ENCODE results near the gene MT1E. TPM values are rescaled to one million over a fixed set of nuclear protein-coding genes. Genes with fewer than 3 reads are reported as not detected.

MT1E gene
- total RNA-seq (100 to 1,000 TPM in 4 of 5 donors, 10 to 100 TPM in 1; 16.1 to 704 (median 292) TPM), polyA plus RNA-seq (1,000 to 10,000 TPM in 2 of 3 donors, 100 to 1,000 TPM in 1; 445 to 1,956 (median 1,098) TPM)
- long read RNA-seq, donor 1, transcript MT1E-201 (3 exons, 704 nt): major isoform, 80 of 81 reads
- long read RNA-seq, donor 1, partial matches to known transcripts: 0 of 81 reads
- long read RNA-seq, donor 1, other reads (novel, unspliced or antisense): 0 of 81 reads
- long read RNA-seq, donor 2, transcript MT1E-201 (3 exons, 704 nt): major isoform, 22 of 23 reads
- long read RNA-seq, donor 2, partial matches to known transcripts: 0 of 23 reads
- long read RNA-seq, donor 2, other reads (novel, unspliced or antisense): 0 of 23 reads
- long read RNA-seq, donor 3, transcript MT1E-201 (3 exons, 704 nt): major isoform, 20 of 20 reads
- long read RNA-seq, donor 3, partial matches to known transcripts: 0 of 20 reads
- long read RNA-seq, donor 3, other reads (novel, unspliced or antisense): 0 of 20 reads
- long read RNA-seq, donor 4, partial matches to known transcripts: 0 of 5 reads
- long read RNA-seq, donor 4, other reads (novel, unspliced or antisense): 0 of 5 reads
- long read RNA-seq, donor 5, transcript MT1E-201 (3 exons, 704 nt): major isoform, 30 of 32 reads
- long read RNA-seq, donor 5, partial matches to known transcripts: 0 of 32 reads
- long read RNA-seq, donor 5, other reads (novel, unspliced or antisense): 0 of 32 reads
- long read RNA-seq, donor 6, transcript MT1E-201 (3 exons, 704 nt): major isoform, 71 of 174 reads
- long read RNA-seq, donor 6, partial matches to known transcripts: 47 of 174 reads
- long read RNA-seq, donor 6, other reads (novel, unspliced or antisense): 55 of 174 reads
- long read RNA-seq, donor 7, transcript MT1E-201 (3 exons, 704 nt): major isoform, 199 of 208 reads
- long read RNA-seq, donor 7, partial matches to known transcripts: 7 of 208 reads
- long read RNA-seq, donor 7, other reads (novel, unspliced or antisense): 0 of 208 reads
- long read RNA-seq, donor 8, transcript MT1E-201 (3 exons, 704 nt): major isoform, 54 of 55 reads
- long read RNA-seq, donor 8, partial matches to known transcripts: 0 of 55 reads
- long read RNA-seq, donor 8, other reads (novel, unspliced or antisense): 0 of 55 reads
- long read RNA-seq, donor 9, transcript MT1E-201 (3 exons, 704 nt): major isoform, 34 of 44 reads
- long read RNA-seq, donor 9, partial matches to known transcripts: 9 of 44 reads
- long read RNA-seq, donor 9, other reads (novel, unspliced or antisense): 0 of 44 reads
- long read RNA-seq, donor 10, transcript MT1E-201 (3 exons, 704 nt): major isoform, 109 of 117 reads
- long read RNA-seq, donor 10, transcript MT1E-203 (2 exons, 332 nt): minor isoform, 7 of 117 reads
- long read RNA-seq, donor 10, partial matches to known transcripts: 0 of 117 reads
- long read RNA-seq, donor 10, other reads (novel, unspliced or antisense): 0 of 117 reads

- Histone ChIP-seq H3K4me3 (peak within 1 kb of the TSS; percentile 56 to 67 (median 60)), H3K36me3 (no peaks in the 10 kb centered on the region), H3K27me3 (peaks cover 0 to 9% (median 0%) of the 10 kb centered on the region in 3 donors), H3K9me3 (no peaks in the 10 kb centered on the region), H3K27ac (peak within 1 kb of the TSS; percentile 89 to 97 (median 94)), H3K4me1 (peaks cover 10 to 25% (median 16%) of the 10 kb centered on the region in 4 donors)
- TF ChIP-seq POLR2A (IDR thresholded peaks at IDR 0.05): peak in 2 of 4 donors; percentile 47 to 52
- TF ChIP-seq CTCF (IDR thresholded peaks at IDR 0.05): no peak
- TF ChIP-seq POLR2AphosphoS5 (IDR thresholded peaks at IDR 0.05): peak; percentile 52 to 98 (median 97)
- 1 to 2% (median 1%) methylated on average over 53 to 62 of the region's 62 CpGs for WGBS, 5 donors
- peak; percentile 93 to 94 for DNase-seq
- intact Hi-C loops (cut with DNase I; ENCODE audit: low total_unique reads): no loop called here
Measured at GRCh38 chr16:56625140-56625942, at the start of gene MT1E. TSS of gene MT1E (plus strand) at chr16:56625781. CDS start at chr16:56625852, 71 bp downstream.

- Histone ChIP-seq H3K4me3 (no peak overlapping the region), H3K27me3 (no peaks in the 10 kb centered on the region), H3K36me3 (no peaks in the 10 kb centered on the region), H3K4me1 (peaks cover 0 to 5% (median 0%) of the 10 kb centered on the region in 4 donors), H3K9me3 (no peaks in the 10 kb centered on the region), H3K27ac (no peak overlapping the region)
- intact Hi-C loops (cut with DNase I; ENCODE audit: low total_unique reads): no loop called here
- DNase-seq: peak; percentile 85 to 87
- 33 to 43% (median 36%) methylated on average over 7 to 8 of the region's 8 CpGs for WGBS, 5 donors
- TF ChIP-seq CTCF (IDR thresholded peaks at IDR 0.05): peak in 5 of 7 experiments; percentile 62 to 84 (median 76)
- TF ChIP-seq EP300 (IDR thresholded peaks at IDR 0.05): no peak
- TF ChIP-seq POLR2AphosphoS5 (IDR thresholded peaks at IDR 0.05): peak in 1 of 3 donors; percentile 53
- no peak for TF ChIP-seq POLR2A (IDR thresholded peaks at IDR 0.05)
Measured at GRCh38 chr16:56576585-56577299, 48.8 kb upstream of the MT1E start.

- no peak for TF ChIP-seq POLR2A (IDR thresholded peaks at IDR 0.05)
- TF ChIP-seq POLR2AphosphoS5 (IDR thresholded peaks at IDR 0.05): no peak
- no peak for TF ChIP-seq EP300 (IDR thresholded peaks at IDR 0.05)
- TF ChIP-seq CTCF (IDR thresholded peaks at IDR 0.05): no peak
- Histone ChIP-seq H3K27ac (no peak overlapping the region), H3K4me3 (no peak overlapping the region), H3K9me3 (no peaks in the 10 kb centered on the region), H3K4me1 (peaks cover 0 to 5% (median 0%) of the 10 kb centered on the region in 4 donors), H3K36me3 (no peaks in the 10 kb centered on the region), H3K27me3 (no peaks in the 10 kb centered on the region)
- 69 to 79% (median 74%) methylated on average over 4 of the region's 4 CpGs for WGBS, 5 donors
- DNase-seq: no peak
- intact Hi-C loops (cut with DNase I; ENCODE audit: low total_unique reads): no loop called here
Measured at GRCh38 chr16:56577300-56577625, 48.3 kb upstream of the MT1E start.
